ENCODE results near the gene OR10X1.

OR10X1 gene

GRCh38 chr1:158607296-158607695 is 27.6 kb upstream of the OR10X1 start:
- Histone ChIP-seq H3K9me2 (replicated peaks; ENCODE audit: control insufficient read depth, low read length) (no peaks in the 10 kb centered on the region), H3K4me3 (ENCODE audit: low read length) (no peak overlapping the region), H3K27me3 (ENCODE audit: control insufficient read depth, low read length) (no peaks in the 10 kb centered on the region; the same call in 1 of the 2 replicates), H3F3A (ENCODE audit: control insufficient read depth, insufficient read depth) (no peaks in the 10 kb centered on the region), H3K9me3 (ENCODE audit: control insufficient read depth, insufficient read depth, low read length) (no peaks in the 10 kb centered on the region), H3K79me2 (ENCODE audit: control insufficient read depth, low read length) (no peaks in the 10 kb centered on the region), H3K4me1 (ENCODE audit: control insufficient read depth, low read length) (no peaks in the 10 kb centered on the region), H3K27ac (ENCODE audit: low read depth, low read length) (no peak overlapping the region), H4K20me1 (ENCODE audit: control insufficient read depth, insufficient read depth, low read depth, low read length) (no peaks in the 10 kb centered on the region), H3K36me3 (ENCODE audit: control insufficient read depth, low read length) (no peaks in the 10 kb centered on the region), H3K4me2 (ENCODE audit: low read length) (no peak overlapping the region)
- TF ChIP-seq CTCF (IDR thresholded peaks at IDR 0.05; ENCODE audit: low read depth, low read length, poor library complexity, severe bottlenecking) (no peak), EZH2phosphoT487 (IDR thresholded peaks at IDR 0.05; ENCODE audit: borderline replicate concordance, low read length) (no peak)

- Histone ChIP-seq H3K4me2 (ENCODE audit: low read length) (no peak within 1 kb of the TSS), H3K27ac (ENCODE audit: low read depth, low read length) (no peak within 1 kb of the TSS), H3K4me1 (ENCODE audit: control insufficient read depth, low read length) (no peaks in the 10 kb centered on the region), H3K27me3 (ENCODE audit: control insufficient read depth, low read length) (no peaks in the 10 kb centered on the region; the same call in 1 of the 2 replicates), H4K20me1 (ENCODE audit: control insufficient read depth, insufficient read depth, low read depth, low read length) (no peaks in the 10 kb centered on the region), H3K4me3 (ENCODE audit: low read length) (no peak within 1 kb of the TSS), H3K9me2 (replicated peaks; ENCODE audit: control insufficient read depth, low read length) (no peaks in the 10 kb centered on the region), H3K79me2 (ENCODE audit: control insufficient read depth, low read length) (no peaks in the 10 kb centered on the region), H3F3A (ENCODE audit: control insufficient read depth, insufficient read depth) (no peaks in the 10 kb centered on the region), H3K9me3 (ENCODE audit: control insufficient read depth, insufficient read depth, low read length) (no peaks in the 10 kb centered on the region), H3K36me3 (ENCODE audit: control insufficient read depth, low read length) (no peaks in the 10 kb centered on the region)
- TF ChIP-seq EZH2phosphoT487 (IDR thresholded peaks at IDR 0.05; ENCODE audit: borderline replicate concordance, low read length) (no peak), CTCF (IDR thresholded peaks at IDR 0.05; ENCODE audit: low read depth, low read length, poor library complexity, severe bottlenecking) (no peak)
Measured at GRCh38 chr1:158604968-158605367, 25.3 kb upstream of the OR10X1 start, which contains the start of gene OR10Z1. TSS of gene OR10Z1 (plus strand) at chr1:158605268. CDS start at chr1:158606439, 1,171 bp downstream.

GRCh38 chr1:158600735-158601134 is 21.0 kb upstream of the OR10X1 start:
- Histone ChIP-seq H4K20me1 (ENCODE audit: control insufficient read depth, insufficient read depth, low read depth, low read length) (no peaks in the 10 kb centered on the region), H3K4me3 (ENCODE audit: low read length) (no peak overlapping the region), H3K4me2 (ENCODE audit: low read length) (no peak overlapping the region), H3K9me3 (ENCODE audit: control insufficient read depth, insufficient read depth, low read length) (peaks cover 5% of the 10 kb centered on the region), H3K79me2 (ENCODE audit: control insufficient read depth, low read length) (no peaks in the 10 kb centered on the region), H3K36me3 (ENCODE audit: control insufficient read depth, low read length) (no peaks in the 10 kb centered on the region), H3K27me3 (ENCODE audit: control insufficient read depth, low read length) (no peaks in the 10 kb centered on the region; the same call in 1 of the 2 replicates), H3K27ac (ENCODE audit: low read depth, low read length) (no peak overlapping the region), H3F3A (ENCODE audit: control insufficient read depth, insufficient read depth) (no peaks in the 10 kb centered on the region), H3K4me1 (ENCODE audit: control insufficient read depth, low read length) (no peaks in the 10 kb centered on the region), H3K9me2 (replicated peaks; ENCODE audit: control insufficient read depth, low read length) (no peaks in the 10 kb centered on the region)
- TF ChIP-seq EZH2phosphoT487 (IDR thresholded peaks at IDR 0.05; ENCODE audit: borderline replicate concordance, low read length) (no peak), CTCF (IDR thresholded peaks at IDR 0.05; ENCODE audit: low read depth, low read length, poor library complexity, severe bottlenecking) (no peak)
